Gastrocnemius medialis (tissue), 4 donors: ENCODE measurements around the gene SMIM38. TPM values are rescaled to one million over a fixed set of nuclear protein-coding genes. Genes with fewer than 3 reads are reported as not detected.

Source experiments
- ATAC-seq, 2 donors: fragments of 150-250 bp; one replicate each; pipeline ENCODE4 v1.9.1; 2016
- DNase-seq, 2 donors: peaks; one replicate each; pipeline ENCODE4 v3.0.0-alpha.2; 2019
- H3K27ac ChIP-seq, 4 donors: fragments of 200-600 bp; sonication (generic); 1 replicate in 1 of 4; 2 replicates in 3 of 4; pipeline ENCODE4 v1.5.1; 2016 to 2018; ENCODE audit warnings: mild to moderate bottlenecking in 2 of 4, moderate library complexity in 1 of 4
- H3K27me3 ChIP-seq, 3 donors: fragments of 200-600 bp; sonication (generic) in 2 of 3; 1 replicate in 1 of 3; 2 replicates in 2 of 3; pipeline versions ENCODE4 v1.5.1 to v1.6.0; 2016 to 2019; ENCODE audit warnings: mild to moderate bottlenecking in 1 of 3, moderate library complexity in 1 of 3
- H3K36me3 ChIP-seq, 2 donors: fragments of 200-600 bp; sonication (generic) in 1 of 2; one replicate each; pipeline ENCODE4 v1.5.1; 2017 to 2018
- H3K4me1 ChIP-seq, 2 donors: fragments of 200-600 bp; sonication (generic) in 1 of 2; one replicate each; pipeline ENCODE4 v1.5.1; 2016 to 2017; ENCODE audit warnings: mild to moderate bottlenecking in 2 of 2
- H3K4me3 ChIP-seq, 4 donors: fragments of 200-600 bp; sonication (generic) in 3 of 4; 1 replicate in 1 of 4; 2 replicates in 3 of 4; pipeline ENCODE4 v1.5.1; 2016 to 2019; ENCODE audit warnings: mild to moderate bottlenecking in 2 of 4
- H3K9me3 ChIP-seq, 3 donors: fragments of 200-600 bp; sonication (generic) in 2 of 3; 1 replicate in 1 of 3; 2 replicates in 2 of 3; pipeline ENCODE4 v1.5.1; 2016 to 2019
- POLR2A ChIP-seq, 2 donors: fragments of 450-650 bp; IDR thresholded peaks; one replicate each; pipeline ENCODE4 v1.6.1; 2017; ENCODE audit warnings: antibody characterized with exemption in 2 of 2, mild to moderate bottlenecking in 2 of 2, moderate library complexity in 2 of 2
- in situ Hi-C, 4 donors: fragments of 200-750 bp; cut with MboI; loops; one replicate each; pipeline versions ENCODE4 v1.15.0 to v1.8.0; 2017; ENCODE audit warnings: low sequenced_read_pairs in 4 of 4
- intact Hi-C: fragments of 100-400 bp; cut with DNase I; formaldehyde crosslinking; loops from one replicate; pipeline ENCODE4 v1.15.1; 2023; ENCODE audit warnings: low total_unique reads
- total RNA-seq, 4 donors: library from RNA; depleted of rRNA; stranded (reverse); fragments of >200 nt; gene quantifications; one replicate each; pipeline versions ENCODE4 v1.1.0 to v1.2.3, GENCODE V29; 2016
- TF ChIP-seq, protein P1 (sequence below), 5 experiments: fragments of 450-650 bp in 3 of 5; fragments of 200-600 bp in 2 of 5; sonication (generic) in 2 of 5; IDR thresholded peaks in 4 of 5; conservative IDR thresholded peaks in 1 of 5; 1 replicate in 4 of 5; 2 replicates in 1 of 5; pipeline ENCODE4 v1.5.1; 2016 to 2019; ENCODE audit warnings: antibody characterized with exemption in 5 of 5, mild to moderate bottlenecking in 3 of 5, moderate library complexity in 3 of 5

Gene SMIM38
- total RNA-seq, 4 donors from 2014 or later = 0.12 to 0.66 (median 0.40) TPM; not detected in 1

DNA sequence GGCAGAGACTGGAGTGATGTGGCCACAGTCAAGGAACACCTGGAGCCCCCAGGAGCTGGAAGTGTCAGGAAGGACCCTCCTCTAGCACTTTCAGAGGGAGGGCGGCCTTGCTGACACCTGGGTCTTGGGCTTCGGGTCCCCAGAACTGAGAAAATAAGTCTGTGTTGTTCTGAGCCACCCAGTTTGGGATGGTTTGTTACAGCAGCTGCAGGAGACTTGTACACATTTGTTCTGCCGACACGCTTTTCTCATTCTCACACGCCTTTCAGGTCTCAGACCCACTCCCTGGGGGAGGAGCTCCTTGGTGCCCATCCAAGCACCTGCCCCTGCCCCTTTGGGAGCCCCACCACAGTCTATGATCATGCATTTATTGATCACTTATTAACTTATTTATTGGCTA is 47.2 kb upstream of the SMIM38 start:
- Histone ChIP-seq H3K9me3 (no peaks in the 10 kb centered on the region), H3K27ac (no peak overlapping the region), H3K4me1 (no peaks in the 10 kb centered on the region), H3K4me3 (no peak overlapping the region), H3K27me3 (no peaks in the 10 kb centered on the region), H3K36me3 (no peaks in the 10 kb centered on the region)
- no peak for TF ChIP-seq POLR2A (IDR thresholded peaks at IDR 0.05)
- TF ChIP-seq, protein P1, sequence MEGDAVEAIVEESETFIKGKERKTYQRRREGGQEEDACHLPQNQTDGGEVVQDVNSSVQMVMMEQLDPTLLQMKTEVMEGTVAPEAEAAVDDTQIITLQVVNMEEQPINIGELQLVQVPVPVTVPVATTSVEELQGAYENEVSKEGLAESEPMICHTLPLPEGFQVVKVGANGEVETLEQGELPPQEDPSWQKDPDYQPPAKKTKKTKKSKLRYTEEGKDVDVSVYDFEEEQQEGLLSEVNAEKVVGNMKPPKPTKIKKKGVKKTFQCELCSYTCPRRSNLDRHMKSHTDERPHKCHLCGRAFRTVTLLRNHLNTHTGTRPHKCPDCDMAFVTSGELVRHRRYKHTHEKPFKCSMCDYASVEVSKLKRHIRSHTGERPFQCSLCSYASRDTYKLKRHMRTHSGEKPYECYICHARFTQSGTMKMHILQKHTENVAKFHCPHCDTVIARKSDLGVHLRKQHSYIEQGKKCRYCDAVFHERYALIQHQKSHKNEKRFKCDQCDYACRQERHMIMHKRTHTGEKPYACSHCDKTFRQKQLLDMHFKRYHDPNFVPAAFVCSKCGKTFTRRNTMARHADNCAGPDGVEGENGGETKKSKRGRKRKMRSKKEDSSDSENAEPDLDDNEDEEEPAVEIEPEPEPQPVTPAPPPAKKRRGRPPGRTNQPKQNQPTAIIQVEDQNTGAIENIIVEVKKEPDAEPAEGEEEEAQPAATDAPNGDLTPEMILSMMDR (IDR thresholded peaks at IDR 0.05 in 4 of 5, conservative IDR thresholded peaks at IDR 0.05 in 1 of 5) = no peak
- DNase-seq = no peak
- intact Hi-C loops = no loop called here
- in situ Hi-C loops = loop anchor here (10.0 to 25.0 kb wide), 4 partner anchors 504 to 554 kb away; partner anchors contain the start of gene CCND1 (in 1 of the 4)
- no peak for ATAC-seq

DNA sequence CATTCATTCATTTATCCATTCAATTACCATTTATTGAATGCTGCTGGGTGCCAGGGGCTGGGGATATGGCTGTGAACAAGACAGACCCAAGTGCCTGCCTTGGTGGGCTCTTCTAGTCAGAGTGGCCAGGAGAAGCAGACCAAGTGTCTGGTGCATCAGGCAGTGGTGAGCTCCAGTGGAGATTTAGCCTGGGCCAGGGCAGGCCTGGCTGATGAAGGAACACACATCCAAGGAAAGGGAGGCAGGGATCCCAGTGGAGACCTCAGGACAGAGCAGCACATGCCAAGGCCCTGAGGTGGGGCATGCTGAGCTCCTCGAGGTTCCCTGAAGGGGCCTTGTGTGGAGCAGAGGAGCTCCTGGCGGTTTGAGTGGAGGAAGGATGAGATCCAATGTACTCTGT is 46.6 kb upstream of the SMIM38 start:
- in situ Hi-C loops (loop anchor here (10.0 to 25.0 kb wide), 4 partner anchors 503 to 553 kb away; partner anchors contain the start of gene CCND1 (in 1 of the 4)), intact Hi-C loops (no loop called here)
- no peak overlapping the region for H3K27ac ChIP-seq
- no peaks in the 10 kb centered on the region for H3K36me3 ChIP-seq
- ATAC-seq (no peak), DNase-seq (no peak)
- TF ChIP-seq, protein P1 (IDR thresholded peaks at IDR 0.05 in 4 of 5, conservative IDR thresholded peaks at IDR 0.05 in 1 of 5) = no peak
- no peak for TF ChIP-seq POLR2A (IDR thresholded peaks at IDR 0.05)
- H3K27me3 ChIP-seq = no peaks in the 10 kb centered on the region
- H3K4me3 ChIP-seq = no peak overlapping the region
- H3K4me1 ChIP-seq = no peaks in the 10 kb centered on the region
- no peaks in the 10 kb centered on the region for H3K9me3 ChIP-seq

DNA sequence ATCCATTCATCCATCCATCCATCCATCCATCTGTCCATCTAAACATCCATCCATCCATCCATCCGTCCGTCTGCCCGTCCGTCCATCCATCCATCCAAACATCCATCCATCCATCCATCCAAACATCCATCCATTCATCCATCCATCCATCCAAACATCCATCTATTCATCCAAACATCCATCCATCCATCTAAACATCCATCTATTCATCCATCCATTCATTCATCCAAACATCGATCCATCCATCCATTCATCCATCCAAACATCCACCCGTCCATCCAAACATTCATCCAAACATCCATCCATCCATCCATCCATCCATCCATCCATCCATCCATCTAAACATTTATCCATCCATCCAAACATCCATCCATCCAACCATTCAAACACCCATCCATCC is 45.3 kb upstream of the SMIM38 start:
- TF ChIP-seq POLR2A (IDR thresholded peaks at IDR 0.05) = no peak
- TF ChIP-seq, protein P1 (IDR thresholded peaks at IDR 0.05 in 4 of 5, conservative IDR thresholded peaks at IDR 0.05 in 1 of 5) = no peak
- Histone ChIP-seq H3K4me1 (peaks cover 0 to 5% of the 10 kb centered on the region in 2 donors), H3K27me3 (no peaks in the 10 kb centered on the region), H3K9me3 (no peaks in the 10 kb centered on the region), H3K27ac (no peak overlapping the region), H3K36me3 (no peaks in the 10 kb centered on the region), H3K4me3 (no peak overlapping the region)
- intact Hi-C loops (no loop called here), in situ Hi-C loops (loop anchor here (10.0 to 25.0 kb wide), 4 partner anchors 502 to 552 kb away; partner anchors contain the start of gene CCND1 (in 1 of the 4))
- ATAC-seq (no peak), DNase-seq (no peak)

DNA sequence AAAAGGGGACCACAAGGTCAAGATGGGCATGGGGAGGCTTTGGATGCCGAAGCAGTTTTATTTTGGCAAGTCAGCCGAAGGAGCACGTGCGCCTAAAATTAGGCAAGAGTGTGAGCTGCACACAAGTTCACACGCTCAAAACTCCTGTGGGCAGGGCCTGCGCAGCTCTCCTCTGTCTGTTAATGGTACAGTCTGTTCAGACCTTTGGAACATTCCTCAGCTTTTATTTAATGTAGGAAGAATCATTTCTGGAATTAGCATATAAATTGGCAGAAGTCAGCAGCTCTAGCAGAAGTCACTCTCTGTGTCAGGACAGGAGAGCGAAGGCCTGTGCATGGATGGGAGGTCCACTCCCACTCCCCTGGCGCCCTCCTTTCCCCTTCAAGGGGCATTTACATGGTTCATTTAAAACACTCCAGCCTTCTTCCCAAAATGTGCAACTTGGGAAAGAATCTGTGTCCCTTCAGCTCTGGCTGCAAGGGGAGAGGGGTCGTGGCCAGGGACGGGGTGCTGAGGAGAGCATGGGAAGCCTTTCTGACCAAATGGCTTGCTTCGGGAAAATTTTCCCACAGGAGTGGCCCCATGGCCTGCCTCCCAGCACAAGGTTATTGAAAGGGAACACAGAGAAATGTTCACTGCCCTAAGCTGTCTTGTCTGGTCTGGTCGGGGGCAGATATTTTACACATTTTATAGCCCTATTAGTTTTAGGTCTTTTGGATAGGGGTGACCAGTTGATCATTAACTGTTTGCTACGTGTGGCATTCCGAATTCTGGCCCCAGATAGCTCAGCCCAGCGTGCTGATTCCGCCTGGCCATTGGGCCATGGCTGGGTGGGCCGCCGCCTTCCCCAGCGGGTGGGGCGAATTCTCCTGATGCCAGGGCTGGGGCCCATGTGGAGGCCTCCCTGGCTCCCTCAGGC is 43.9 kb upstream of the SMIM38 start:
- H3K4me3 ChIP-seq = no peak overlapping the region
- ATAC-seq (no peak), DNase-seq (no peak)
- TF ChIP-seq POLR2A (IDR thresholded peaks at IDR 0.05) = no peak
- TF ChIP-seq, protein P1 (IDR thresholded peaks at IDR 0.05 in 4 of 5, conservative IDR thresholded peaks at IDR 0.05 in 1 of 5) = no peak
- peaks cover 0 to 14% of the 10 kb centered on the region in 2 donors for H3K4me1 ChIP-seq
- in situ Hi-C loops = loop anchor here (10.0 to 25.0 kb wide), 4 partner anchors 500 to 550 kb away; partner anchors contain the start of gene CCND1 (in 1 of the 4)
- H3K9me3 ChIP-seq = no peaks in the 10 kb centered on the region
- H3K27me3 ChIP-seq = no peaks in the 10 kb centered on the region
- H3K27ac ChIP-seq = no peak overlapping the region
- intact Hi-C loops = no loop called here
- H3K36me3 ChIP-seq = no peaks in the 10 kb centered on the region
